K562 treated with DMSO at 1 percent for 12 hours (cell line): ENCODE data around the gene SLC10A3. TPM values are rescaled to one million over a fixed set of nuclear protein-coding genes. Genes with fewer than 3 reads are reported as not detected.

Experiments used
- total RNA-seq: library from RNA; unstranded; fragments of 300-600 nt; gene quantifications from 2 replicates; pipeline ENCODE4 v1.2.3, GENCODE V29; 2022; ENCODE audit not compliant: insufficient read depth

SLC10A3 gene
- 31.6 and 46.3 TPM in 2 replicates for total RNA-seq

GRCh38 chrX:154490414-154491083 lies at the start of gene SLC10A3:
TSS of gene SLC10A3 (minus strand) at chrX:154490629. CDS start at chrX:154488940, 1,689 bp downstream.

GRCh38 chrX:154515966-154516655 lies 25.7 kb upstream of the SLC10A3 start, which contains the start of gene FAM3A:
TSS of gene FAM3A (minus strand) at chrX:154516232. CDS start at chrX:154515772, 460 bp downstream.

GRCh38 chrX:154486396-154487207 lies 3.8 kb downstream of the SLC10A3 start, which contains the start of gene UBL4A:
TSS of gene UBL4A (minus strand) at chrX:154486615. CDS start at chrX:154486584, 31 bp downstream.

GRCh38 chrX:154478728-154479622 lies 11.5 kb downstream of the SLC10A3 start, which contains the start of gene LAGE3:
TSS of gene LAGE3 (minus strand) at chrX:154479281. CDS start at chrX:154478915, 366 bp downstream.

GRCh38 chrX:154458116-154458953 lies 32.1 kb downstream of the SLC10A3 start, which contains the start of gene PLXNA3:
TSS of gene PLXNA3 (plus strand) at chrX:154458281. CDS start at chrX:154460184, 1,903 bp downstream.

GRCh38 chrX:154443992-154444754 lies 46.3 kb downstream of the SLC10A3 start, which contains the start of gene FAM50A:
TSS of gene FAM50A (plus strand) at chrX:154444141. CDS start at chrX:154444236, 95 bp downstream.

Other genes with a start within 250 kb of the SLC10A3 start
- not detected in 2 replicates for gene OPN1MW3, start 233.0 kb downstream of the SLC10A3 start, total RNA-seq
- not detected in 2 replicates for gene TEX28, start 195.5 kb downstream of the SLC10A3 start, total RNA-seq
- 2.1 and 2.4 TPM in 2 replicates for gene TKTL1, start 194.8 kb downstream of the SLC10A3 start, total RNA-seq
- 341 and 418 TPM in 2 replicates for gene FLNA, start 116.0 kb downstream of the SLC10A3 start, total RNA-seq
- 91.1 and 109 TPM in 2 replicates for gene EMD, start 111.3 kb downstream of the SLC10A3 start, total RNA-seq
- 13,537 and 14,219 TPM in 2 replicates for gene RPL10, start 92.3 kb downstream of the SLC10A3 start, total RNA-seq
- gene DNASE1L1, start 81.4 kb downstream of the SLC10A3 start, total RNA-seq, result 17.3 and 23.7 TPM in 2 replicates
- gene TAFAZZIN, start 79.1 kb downstream of the SLC10A3 start, total RNA-seq, result 35.8 and 57.5 TPM in 2 replicates
- gene ATP6AP1, start 62.0 kb downstream of the SLC10A3 start, total RNA-seq, result 160 and 217 TPM in 2 replicates
- gene GDI1, start 53.5 kb downstream of the SLC10A3 start, total RNA-seq, result 95.4 and 142 TPM in 2 replicates
- 157 and 192 TPM in 2 replicates for gene FAM50A, start 46.5 kb downstream of the SLC10A3 start, total RNA-seq
- 4.0 and 16.9 TPM in 2 replicates for gene PLXNA3, start 32.3 kb downstream of the SLC10A3 start, total RNA-seq
- gene LAGE3, start 11.3 kb downstream of the SLC10A3 start, total RNA-seq, result 161 and 296 TPM in 2 replicates
- 70.2 and 101 TPM in 2 replicates for gene UBL4A, start 4.0 kb downstream of the SLC10A3 start, total RNA-seq
- gene FAM3A, start 25.6 kb upstream of the SLC10A3 start, total RNA-seq, result 90.5 and 100 TPM in 2 replicates
- gene G6PD, start 56.2 kb upstream of the SLC10A3 start, total RNA-seq, result 131 and 186 TPM in 2 replicates
- gene IKBKG, start 57.0 kb upstream of the SLC10A3 start, total RNA-seq, result 42.2 and 49.6 TPM in 2 replicates
- not detected in 2 replicates for gene CTAG1A, start 94.5 kb upstream of the SLC10A3 start, total RNA-seq
- not detected in 2 replicates for gene CTAG1B, start 128.7 kb upstream of the SLC10A3 start, total RNA-seq
- 16.6 and 36.6 TPM in 2 replicates for gene CTAG2, start 162.9 kb upstream of the SLC10A3 start, total RNA-seq